Upper lobe of right lung (tissue), 1 donor: Measurements from ENCODE around the gene ALDH3A1. TPM values are rescaled to one million over a fixed set of nuclear protein-coding genes. Genes with fewer than 3 reads are reported as not detected.

Experiments used
- ATAC-seq: fragments of 200-7000 bp; cut with Tn5 transposase; one replicate; pipeline ENCODE4 v1.9.1; 2020; ENCODE audit warnings: mild to moderate bottlenecking, moderate library complexity
- DNase-seq: peaks from one replicate; pipeline ENCODE4 v3.0.0-alpha.2; 2020
- H3K27ac ChIP-seq: fragments of 200-600 bp; one replicate; pipeline ENCODE4 v1.8.0; 2022
- H3K27me3 ChIP-seq: fragments of 200-600 bp; one replicate; pipeline ENCODE4 v1.8.0; 2022; ENCODE audit warnings: mild to moderate bottlenecking
- H3K36me3 ChIP-seq: fragments of 200-600 bp; one replicate; pipeline ENCODE4 v1.8.0; 2022
- H3K4me1 ChIP-seq: fragments of 200-600 bp; one replicate; pipeline ENCODE4 v1.8.0; 2022
- H3K4me3 ChIP-seq: fragments of 200-600 bp; one replicate; pipeline ENCODE4 v1.8.0; 2022; ENCODE audit warnings: mild to moderate bottlenecking
- H3K9me3 ChIP-seq: fragments of 200-600 bp; one replicate; pipeline ENCODE4 v1.8.0; 2022
- CTCF ChIP-seq: fragments of 200-600 bp; IDR thresholded peaks from one replicate; pipeline ENCODE4 v1.8.0; 2022; ENCODE audit warnings: antibody characterized with exemption
- intact Hi-C: fragments of 100-400 bp; cut with DNase I; formaldehyde crosslinking; loops from one replicate; pipeline ENCODE4 v1.11.0; 2022
- total RNA-seq: library from RNA; stranded (reverse); fragmentation: NEBNext Ultra II Directional; extraction: Animal tissue kit (Norgen Biotek cat#: 25700); gene quantifications from one replicate; pipeline ENCODE4 v1.2.1, GENCODE V29; 2021
- donor health status: DM: no; HTN: yes; CAD: no; lungs with severe emphysema.

ALDH3A1 gene
- total RNA-seq, 1 donor from 2014 or later = 10.5 TPM

DNA sequence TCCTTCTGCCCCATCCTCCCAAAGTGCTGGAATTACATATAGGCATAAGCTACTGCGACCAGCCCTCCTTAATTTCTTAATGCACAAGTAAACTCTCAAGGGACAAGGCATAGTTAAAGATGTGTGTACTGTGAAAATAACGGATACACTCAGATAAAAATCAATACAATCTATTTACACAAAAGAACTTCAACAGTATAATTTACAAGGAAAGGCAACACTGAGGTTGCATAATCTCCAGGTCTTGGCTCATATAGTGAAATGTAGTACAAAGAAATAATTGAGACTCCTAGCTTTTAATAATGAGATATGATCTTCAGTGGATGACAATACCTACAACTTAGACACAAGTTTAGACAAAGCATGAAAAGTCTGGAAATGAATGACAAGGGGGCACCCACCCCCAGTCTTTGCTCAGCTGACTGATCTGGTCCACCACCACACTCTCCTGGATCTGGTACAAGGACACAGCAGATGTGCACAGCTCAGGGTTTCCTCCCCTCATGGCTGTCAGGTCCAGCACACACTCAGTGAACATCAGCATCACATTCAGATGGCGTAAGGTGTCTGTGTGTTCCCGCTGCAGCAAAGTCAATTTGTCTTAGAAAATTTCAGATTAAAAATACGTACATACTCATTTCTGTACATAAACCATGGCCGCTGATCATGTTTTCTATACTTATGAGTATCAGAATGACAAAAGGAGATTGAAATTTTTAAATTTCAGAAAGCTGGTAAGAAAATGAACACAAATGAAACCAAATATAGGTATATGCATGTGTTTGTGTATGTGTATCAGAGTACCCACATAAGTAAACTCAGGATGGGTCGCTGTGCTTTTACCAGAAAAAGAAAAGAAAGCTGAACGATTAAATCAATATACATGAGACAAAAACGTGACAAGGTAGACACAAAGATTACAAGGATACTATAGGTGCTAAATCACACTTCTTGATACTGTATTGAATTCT lies 33.7 kb upstream of the ALDH3A1 start:
- no peak overlapping the region for H3K4me3 ChIP-seq
- H3K36me3 ChIP-seq = peaks cover 87% of the 10 kb centered on the region

GRCh38 chr17:19780846-19781245 lies 32.7 kb upstream of the ALDH3A1 start:
- H3K4me1 ChIP-seq = no peaks in the 10 kb centered on the region
- H3K36me3 ChIP-seq = peaks cover 95% of the 10 kb centered on the region
- H3K4me3 ChIP-seq = no peak overlapping the region
- no peak for TF ChIP-seq CTCF
- ATAC-seq = no peak
- H3K27ac ChIP-seq = no peak overlapping the region
- H3K9me3 ChIP-seq = no peaks in the 10 kb centered on the region
- DNase-seq = no peak
- intact Hi-C loops = no loop called here
- H3K27me3 ChIP-seq = no peaks in the 10 kb centered on the region

More for the DNA sequence above, 33.7 kb upstream of the ALDH3A1 start:
- intact Hi-C loops = no loop called here
- DNase-seq (no peak), ATAC-seq (no peak)
- no peak for TF ChIP-seq CTCF
- Histone ChIP-seq H3K27ac (no peak overlapping the region), H3K27me3 (no peaks in the 10 kb centered on the region), H3K9me3 (no peaks in the 10 kb centered on the region), H3K4me1 (no peaks in the 10 kb centered on the region)

GRCh38 chr17:19773534-19773933 lies 25.4 kb upstream of the ALDH3A1 start:
- no peak for ATAC-seq
- DNase-seq = no peak
- no peak overlapping the region for H3K4me3 ChIP-seq
- TF ChIP-seq CTCF = no peak
- no peak overlapping the region for H3K27ac ChIP-seq
- peaks cover 48% of the 10 kb centered on the region for H3K36me3 ChIP-seq
- H3K9me3 ChIP-seq = no peaks in the 10 kb centered on the region
- intact Hi-C loops = no loop called here
- no peaks in the 10 kb centered on the region for H3K4me1 ChIP-seq
- no peaks in the 10 kb centered on the region for H3K27me3 ChIP-seq

GRCh38 chr17:19771971-19772630 lies 24.0 kb upstream of the ALDH3A1 start:
- ATAC-seq (peak; percentile 24), DNase-seq (no peak)
- H3K27ac ChIP-seq = no peak overlapping the region
- intact Hi-C loops = no loop called here
- peaks cover 34% of the 10 kb centered on the region for H3K36me3 ChIP-seq
- H3K27me3 ChIP-seq = no peaks in the 10 kb centered on the region
- no peak for TF ChIP-seq CTCF
- no peak overlapping the region for H3K4me3 ChIP-seq
- H3K9me3 ChIP-seq = no peaks in the 10 kb centered on the region
- no peaks in the 10 kb centered on the region for H3K4me1 ChIP-seq

- no peak for ATAC-seq
- intact Hi-C loops = no loop called here
Observed at GRCh38 chr17:19770985-19771735, 23.1 kb upstream of the ALDH3A1 start.

More at GRCh38 chr17:19770985-19771735, 23.1 kb upstream of the ALDH3A1 start:
- no peak overlapping the region for H3K27ac ChIP-seq
- no peak for TF ChIP-seq CTCF
- no peaks in the 10 kb centered on the region for H3K9me3 ChIP-seq
- H3K4me3 ChIP-seq = no peak overlapping the region
- H3K36me3 ChIP-seq = peaks cover 25% of the 10 kb centered on the region
- no peaks in the 10 kb centered on the region for H3K27me3 ChIP-seq
- no peak for DNase-seq
- no peaks in the 10 kb centered on the region for H3K4me1 ChIP-seq
